Astrocyte (in vitro differentiated cells and primary cell): ENCODE measurements around the gene MAGEA11. TPM values are rescaled to one million over a fixed set of nuclear protein-coding genes. Genes with fewer than 3 reads are reported as not detected.

ENCODE experiments used
- DNase-seq: peaks from one replicate; pipeline ENCODE4 v3.0.0-alpha.2; 2010; ENCODE audit warnings: low read depth
- FAIRE-seq: peaks from 2 replicates; lab custom pipeline; 2011; peaks lifted over from hg19 to GRCh38; lab: Jason Lieb, UNC
- H2AFZ ChIP-seq: 2 replicates; pipeline ENCODE4 v1.6.0; 2012; ENCODE audit warnings: low read depth, low read length, inconsistent platforms
- H3K27ac ChIP-seq: 2 replicates; pipeline ENCODE4 v1.5.1; 2011; ENCODE audit warnings: low read depth, low read length, inconsistent platforms
- H3K27me3 ChIP-seq: 2 replicates; pipeline ENCODE4 v1.6.0; 2011; ENCODE audit warnings: low read length, inconsistent platforms; ENCODE audit not compliant: insufficient read depth
- H3K36me3 ChIP-seq: 2 replicates; pipeline ENCODE4 v1.5.1; 2011; ENCODE audit warnings: low read length, inconsistent platforms; ENCODE audit not compliant: insufficient read depth
- H3K4me1 ChIP-seq: 2 replicates; pipeline ENCODE4 v1.5.1; 2011; ENCODE audit warnings: low read length, inconsistent platforms; ENCODE audit not compliant: insufficient read depth
- H3K4me2 ChIP-seq: 2 replicates; pipeline ENCODE4 v1.6.0; 2012; ENCODE audit warnings: low read length, inconsistent platforms
- H3K4me3 ChIP-seq: 2 replicates; pipeline ENCODE4 v1.5.1; 2011; ENCODE audit warnings: low read depth, mild to moderate bottlenecking, low read length, inconsistent platforms; ENCODE audit not compliant: insufficient read depth
- H3K79me2 ChIP-seq: 2 replicates; pipeline ENCODE4 v1.6.0; 2012; ENCODE audit warnings: mild to moderate bottlenecking, low read length, inconsistent platforms; ENCODE audit not compliant: insufficient read depth
- H3K9ac ChIP-seq: 2 replicates; pipeline ENCODE4 v1.6.0; 2012; ENCODE audit warnings: mild to moderate bottlenecking, low read length, inconsistent platforms
- H3K9me3 ChIP-seq: 2 replicates; pipeline ENCODE4 v1.5.1; 2012; ENCODE audit warnings: low read depth, mild to moderate bottlenecking, low read length, inconsistent platforms; ENCODE audit not compliant: insufficient read depth
- H4K20me1 ChIP-seq: 2 replicates; pipeline ENCODE4 v1.6.0; 2012; ENCODE audit warnings: low read length, inconsistent platforms; ENCODE audit not compliant: insufficient read depth
- H3K27ac Mint-ChIP-seq: one replicate; pipeline ENCODE4 v1.8.0; 2021; ENCODE audit warnings: mild to moderate bottlenecking, mixed read lengths; ENCODE audit not compliant: unreplicated experiment
- H3K27me3 Mint-ChIP-seq: one replicate; pipeline ENCODE4 v1.8.0; 2021; ENCODE audit warnings: low read depth, mixed read lengths; ENCODE audit not compliant: unreplicated experiment
- H3K36me3 Mint-ChIP-seq: one replicate; pipeline ENCODE4 v1.8.0; 2021; ENCODE audit warnings: low read depth, mixed read lengths; ENCODE audit not compliant: unreplicated experiment
- H3K4me1 Mint-ChIP-seq: one replicate; pipeline ENCODE4 v1.8.0; 2021; ENCODE audit warnings: low read depth, mixed read lengths; ENCODE audit not compliant: unreplicated experiment
- H3K4me3 Mint-ChIP-seq: one replicate; pipeline ENCODE4 v1.8.0; 2021; ENCODE audit warnings: mild to moderate bottlenecking, moderate library complexity, mixed read lengths; ENCODE audit not compliant: unreplicated experiment
- H3K9me3 Mint-ChIP-seq: one replicate; pipeline ENCODE4 v1.8.0; 2021; ENCODE audit warnings: mild to moderate bottlenecking, mixed read lengths; ENCODE audit not compliant: unreplicated experiment
- CTCF ChIP-seq: IDR thresholded peaks from 2 replicates; pipeline ENCODE4 v1.5.1; 2011; ENCODE audit warnings: low read depth, mild to moderate bottlenecking, inconsistent platforms, low read length, moderate library complexity; ENCODE audit not compliant: insufficient read depth
- EZH2 ChIP-seq: IDR thresholded peaks from 2 replicates; pipeline ENCODE4 v1.6.1; 2012; ENCODE audit warnings: mild to moderate bottlenecking, low read length, inconsistent platforms; ENCODE audit not compliant: insufficient read depth
- total RNA-seq: library from RNA; stranded (reverse); gene quantifications from 2 replicates; pipeline ENCODE4 v1.2.1, GENCODE V29; 2021

The MAGEA11 gene
- total RNA-seq, 1 donor from 2014 or later: not detected

DNA sequence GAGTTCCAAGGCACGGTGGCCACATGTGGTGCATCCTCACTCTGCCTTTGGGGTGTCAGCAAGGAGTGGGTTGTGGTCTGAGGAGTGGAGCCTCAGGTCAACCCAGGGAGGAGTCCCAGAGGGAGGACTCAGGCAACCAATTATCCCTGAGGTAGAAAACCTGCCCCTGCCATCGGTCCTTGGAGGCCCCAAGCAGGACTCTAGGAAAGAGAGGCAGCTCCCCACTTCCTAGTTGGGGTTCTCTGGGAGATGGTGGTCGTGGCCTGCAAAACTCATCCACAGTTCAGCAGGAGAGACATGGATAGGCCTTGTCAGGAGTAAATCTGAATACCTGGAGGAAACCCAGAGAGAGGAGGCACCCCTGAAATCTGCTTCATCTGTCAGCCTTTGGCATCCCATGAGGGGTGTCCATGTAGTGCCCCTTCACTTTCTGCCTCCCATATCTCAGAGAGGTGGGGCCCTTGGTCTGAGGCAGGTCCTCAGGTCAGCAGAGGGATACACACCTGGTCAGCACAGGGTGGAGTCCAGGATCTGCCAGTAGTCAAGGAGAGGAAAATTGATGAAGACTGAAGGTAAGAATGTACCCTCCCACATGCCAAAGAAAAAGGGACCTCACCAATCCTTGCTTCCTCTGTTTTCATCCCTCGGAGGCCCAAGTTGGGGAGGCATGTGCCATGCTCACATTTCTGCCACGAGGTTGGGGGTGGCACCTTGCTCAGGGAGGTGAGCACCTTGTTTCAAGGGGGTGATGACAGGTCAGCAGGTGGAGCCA is 1.6 kb downstream of the MAGEA11 start:
- no peak overlapping the region for H3K27ac ChIP-seq
- TF ChIP-seq CTCF (no peak), EZH2 (no peak)
- H3K27ac Mint-ChIP-seq: no peak overlapping the region
- H3K9ac ChIP-seq: no peak overlapping the region
- no peaks in the 10 kb centered on the region for H3K27me3 ChIP-seq
- DNase-seq (no peak), FAIRE-seq (no peak)
- no peaks in the 10 kb centered on the region for H3K27me3 Mint-ChIP-seq
- no peaks in the 10 kb centered on the region for H3K79me2 ChIP-seq
- H3K4me3 ChIP-seq: no peak overlapping the region
- H3K9me3 Mint-ChIP-seq: no peaks in the 10 kb centered on the region
- H4K20me1 ChIP-seq: no peaks in the 10 kb centered on the region
- no peaks in the 10 kb centered on the region for H3K4me1 Mint-ChIP-seq
- H3K36me3 Mint-ChIP-seq: no peaks in the 10 kb centered on the region
- H3K9me3 ChIP-seq: no peaks in the 10 kb centered on the region
- H3K4me2 ChIP-seq: no peak overlapping the region
- H3K4me3 Mint-ChIP-seq: no peak overlapping the region
- no peaks in the 10 kb centered on the region for H3K36me3 ChIP-seq
- H3K4me1 ChIP-seq: no peaks in the 10 kb centered on the region
- no peak overlapping the region for H2AFZ ChIP-seq

- H3K4me2 ChIP-seq: no peak overlapping the region
- Mint-ChIP-seq H3K27ac (no peak overlapping the region), H3K36me3 (no peaks in the 10 kb centered on the region), H3K4me1 (no peaks in the 10 kb centered on the region), H3K9me3 (peaks cover 1% of the 10 kb centered on the region), H3K4me3 (no peak overlapping the region), H3K27me3 (peaks cover 2% of the 10 kb centered on the region)
- DNase-seq (no peak), FAIRE-seq (no peak)
- no peak overlapping the region for H3K9ac ChIP-seq
- no peaks in the 10 kb centered on the region for H3K27me3 ChIP-seq
- TF ChIP-seq CTCF (no peak), EZH2 (no peak)
- no peaks in the 10 kb centered on the region for H4K20me1 ChIP-seq
- H3K27ac ChIP-seq: no peak overlapping the region
- no peak overlapping the region for H3K4me3 ChIP-seq
- no peaks in the 10 kb centered on the region for H3K4me1 ChIP-seq
- no peaks in the 10 kb centered on the region for H3K9me3 ChIP-seq
- H3K36me3 ChIP-seq: no peaks in the 10 kb centered on the region
- H2AFZ ChIP-seq: no peak overlapping the region
- no peaks in the 10 kb centered on the region for H3K79me2 ChIP-seq
Measured at GRCh38 chrX:149715468-149715867, 3.6 kb downstream of the MAGEA11 start.

DNA sequence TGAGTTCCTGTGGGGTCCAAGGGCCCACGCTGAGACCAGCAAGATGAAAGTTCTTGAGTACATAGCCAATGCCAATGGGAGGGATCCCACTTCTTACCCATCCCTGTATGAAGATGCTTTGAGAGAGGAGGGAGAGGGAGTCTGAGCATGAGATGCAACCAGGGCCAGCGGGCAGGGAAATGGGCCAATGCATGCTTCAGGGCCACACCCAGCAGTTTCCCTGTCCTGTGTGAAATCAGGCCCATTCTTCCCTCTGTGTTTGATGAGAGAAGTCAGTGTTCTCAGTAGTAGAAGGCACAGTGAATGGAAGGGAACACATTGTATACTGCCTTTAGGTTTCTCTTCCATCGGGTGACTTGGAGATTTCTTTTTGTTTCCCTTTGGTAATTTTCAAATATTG is 4.8 kb downstream of the MAGEA11 start:
- no peaks in the 10 kb centered on the region for H3K36me3 ChIP-seq
- H3K27me3 Mint-ChIP-seq: peaks cover 2% of the 10 kb centered on the region
- TF ChIP-seq EZH2 (no peak), CTCF (no peak)
- no peak overlapping the region for H3K4me2 ChIP-seq
- H3K4me1 ChIP-seq: no peaks in the 10 kb centered on the region
- H3K36me3 Mint-ChIP-seq: no peaks in the 10 kb centered on the region
- no peak overlapping the region for H2AFZ ChIP-seq
- H3K9ac ChIP-seq: no peak overlapping the region
- H3K4me3 ChIP-seq: no peak overlapping the region
- DNase-seq: no peak
- FAIRE-seq: peak; percentile 95
- no peaks in the 10 kb centered on the region for H4K20me1 ChIP-seq
- H3K27me3 ChIP-seq: no peaks in the 10 kb centered on the region
- H3K4me1 Mint-ChIP-seq: no peaks in the 10 kb centered on the region
- no peak overlapping the region for H3K4me3 Mint-ChIP-seq
- no peak overlapping the region for H3K27ac Mint-ChIP-seq
- no peaks in the 10 kb centered on the region for H3K79me2 ChIP-seq
- peaks cover 1% of the 10 kb centered on the region for H3K9me3 Mint-ChIP-seq
- no peaks in the 10 kb centered on the region for H3K9me3 ChIP-seq
- no peak overlapping the region for H3K27ac ChIP-seq
